ENCODE results near the gene DNTT. TPM values are rescaled to one million over a fixed set of nuclear protein-coding genes. Genes with fewer than 3 reads are reported as not detected.

The DNTT gene
- total RNA-seq, 4 donors from 2014 or later = not detected

Other genes with a start within 250 kb of the DNTT start
- gene ZNF518A, start 174.1 kb upstream of the DNTT start, total RNA-seq = 10 to 100 TPM in 1 of 4 donors, 1 to 10 TPM in 3; 4.9 to 11.8 (median 8.2) TPM
- under 1 TPM in 2 of 4 donors, not detected in 2; 0.24 to 0.29 TPM for gene BLNK, start 32.9 kb upstream of the DNTT start, total RNA-seq
- gene OPALIN, start 54.6 kb downstream of the DNTT start, total RNA-seq = not detected
- 1 to 10 TPM in 1 of 4 donors, under 1 TPM in 2, not detected in 1; 0.10 to 1.0 (median 0.44) TPM for gene TLL2, start 209.5 kb downstream of the DNTT start, total RNA-seq